ENCODE measurements around the gene CACNA1C.

The CACNA1C gene

GRCh38 chr12:2555487-2556082 is 502.8 kb downstream of the CACNA1C start:
- DNase-seq (ENCODE audit: low spot score) = no peak

GRCh38 chr12:2557597-2557996 is 504.8 kb downstream of the CACNA1C start:
- no peak for DNase-seq (ENCODE audit: low spot score)

GRCh38 chr12:2559931-2560330 is 507.1 kb downstream of the CACNA1C start:
- no peak for DNase-seq (ENCODE audit: low spot score)

GRCh38 chr12:2560356-2560755 is 507.6 kb downstream of the CACNA1C start:
- no peak for DNase-seq (ENCODE audit: low spot score)

GRCh38 chr12:2561367-2561766 is 508.6 kb downstream of the CACNA1C start:
- no peak for DNase-seq (ENCODE audit: low spot score)

- DNase-seq (ENCODE audit: low spot score) = no peak
These were observed 509.6 kb downstream of the CACNA1C start for GRCh38 chr12:2562400-2562799.

- no peak for DNase-seq (ENCODE audit: low spot score)
These were observed 510.9 kb downstream of the CACNA1C start for GRCh38 chr12:2563709-2564108.

GRCh38 chr12:2566161-2566560 is 513.4 kb downstream of the CACNA1C start:
- no peak for DNase-seq (ENCODE audit: low spot score)

GRCh38 chr12:2567711-2568110 is 514.9 kb downstream of the CACNA1C start:
- DNase-seq (ENCODE audit: low spot score) = no peak

GRCh38 chr12:2570562-2570961 is 517.8 kb downstream of the CACNA1C start:
- DNase-seq (ENCODE audit: low spot score) = no peak

- DNase-seq (ENCODE audit: low spot score) = no peak
These were observed 521.7 kb downstream of the CACNA1C start for GRCh38 chr12:2574355-2574935.

GRCh38 chr12:2575245-2575644 is 522.5 kb downstream of the CACNA1C start:
- DNase-seq (ENCODE audit: low spot score) = no peak

- no peak for DNase-seq (ENCODE audit: low spot score)
These were observed 525.4 kb downstream of the CACNA1C start for GRCh38 chr12:2578211-2578610.

GRCh38 chr12:2578772-2579171 is 526.0 kb downstream of the CACNA1C start:
- no peak for DNase-seq (ENCODE audit: low spot score)

GRCh38 chr12:2580821-2581220 is 528.0 kb downstream of the CACNA1C start:
- peak; percentile 55 for DNase-seq (ENCODE audit: low spot score)

GRCh38 chr12:2581293-2582045 is 528.7 kb downstream of the CACNA1C start:
- no peak for DNase-seq (ENCODE audit: low spot score)

GRCh38 chr12:2582631-2583030 is 529.8 kb downstream of the CACNA1C start:
- peak; percentile 53 for DNase-seq (ENCODE audit: low spot score)

- peak; percentile 77 for DNase-seq (ENCODE audit: low spot score)
These were observed 530.3 kb downstream of the CACNA1C start for GRCh38 chr12:2583091-2583497.

- no peak for DNase-seq (ENCODE audit: low spot score)
These were observed 531.0 kb downstream of the CACNA1C start for GRCh38 chr12:2583642-2584401.

- peak; percentile 53 for DNase-seq (ENCODE audit: low spot score)
These were observed 533.6 kb downstream of the CACNA1C start for GRCh38 chr12:2586156-2587038.

- DNase-seq (ENCODE audit: low spot score) = no peak
These were observed 535.6 kb downstream of the CACNA1C start for GRCh38 chr12:2588345-2588744.

- no peak for DNase-seq (ENCODE audit: low spot score)
These were observed 536.6 kb downstream of the CACNA1C start for GRCh38 chr12:2589381-2589780.
